Right ventricle myocardium inferior (tissue), 1 donor: ENCODE results near the gene DAPP1. TPM values are rescaled to one million over a fixed set of nuclear protein-coding genes. Genes with fewer than 3 reads are reported as not detected.

Experiments used
- ATAC-seq: fragments of 200-7000 bp; cut with Tn5 transposase; one replicate; pipeline ENCODE4 v1.9.1; 2020; ENCODE audit warnings: mild to moderate bottlenecking, moderate library complexity
- DNase-seq: peaks from one replicate; pipeline ENCODE4 v3.0.0; 2021; ENCODE audit errors: missing footprints
- intact Hi-C: fragments of 100-400 bp; cut with DNase I; formaldehyde crosslinking; loops from one replicate; pipeline ENCODE4 v1.11.0; 2022
- total RNA-seq: library from RNA; stranded (reverse); fragmentation: NEBNext Ultra II Directional; extraction: Animal tissue kit (Norgen Biotek cat#: 25700); gene quantifications from one replicate; pipeline ENCODE4 v1.2.1, GENCODE V29; 2021
- donor health status: DM: no; HTN: yes; CAD: no; lungs with severe emphysema.

DAPP1 gene
- total RNA-seq, 1 donor from 2014 or later, result 0.73 TPM

DNA sequence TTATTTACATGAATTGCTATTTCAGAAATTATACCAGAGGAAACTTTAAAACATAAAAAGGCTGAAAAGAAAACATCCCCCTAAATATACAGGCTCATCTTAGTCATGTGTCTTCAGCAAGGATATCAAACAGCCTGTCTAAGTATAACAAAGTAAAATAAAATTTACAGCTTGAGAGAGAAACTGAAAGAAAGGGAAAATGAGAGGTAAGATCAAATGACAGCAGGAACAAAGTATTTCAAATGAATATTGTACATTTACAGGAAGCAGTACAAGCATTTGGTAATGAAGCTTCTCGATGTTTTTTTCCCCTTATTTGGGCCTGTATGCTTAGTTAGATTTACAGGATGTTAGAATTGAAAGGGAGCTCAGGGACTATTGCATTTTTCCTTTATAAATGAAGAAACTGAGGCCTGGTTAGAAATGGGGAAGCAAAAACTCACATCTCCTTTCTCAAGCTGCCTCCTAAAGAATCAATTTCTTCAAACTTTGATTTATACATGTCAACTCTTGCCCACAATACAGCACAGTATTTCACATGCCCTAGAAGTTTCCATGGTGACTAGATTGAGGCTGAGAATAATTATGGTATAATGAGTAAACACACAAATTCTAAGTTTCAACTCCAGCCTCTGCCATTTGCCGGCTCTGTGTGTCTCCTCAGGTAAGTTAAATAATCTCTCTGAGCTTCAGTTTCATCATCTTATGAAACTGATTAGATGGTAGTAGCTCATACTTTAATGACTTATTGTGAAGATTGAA is 29.3 kb downstream of the DAPP1 start:
- intact Hi-C loops, result no loop called here
- DNase-seq (no peak), ATAC-seq (no peak)

DNA sequence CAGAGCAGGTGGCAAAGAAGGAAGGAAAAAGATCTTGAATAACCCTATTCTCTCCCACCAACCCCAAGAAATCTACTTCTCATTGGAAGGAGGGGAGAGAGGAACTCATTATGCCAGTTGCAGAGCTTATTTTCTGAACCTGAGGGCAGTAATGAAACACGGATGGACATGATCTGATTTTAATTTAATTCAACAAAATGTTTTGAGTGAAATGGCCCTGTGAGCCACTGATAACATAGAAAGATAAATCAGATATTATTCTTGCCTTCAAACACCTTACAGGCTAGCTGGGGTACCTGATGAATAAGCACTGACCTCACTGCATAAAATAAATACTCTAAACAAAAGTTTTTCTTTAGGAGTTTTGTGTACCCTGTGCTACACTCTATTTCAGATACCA is 30.3 kb downstream of the DAPP1 start:
- DNase-seq (no peak), ATAC-seq (no peak)
- intact Hi-C loops, result no loop called here

DNA sequence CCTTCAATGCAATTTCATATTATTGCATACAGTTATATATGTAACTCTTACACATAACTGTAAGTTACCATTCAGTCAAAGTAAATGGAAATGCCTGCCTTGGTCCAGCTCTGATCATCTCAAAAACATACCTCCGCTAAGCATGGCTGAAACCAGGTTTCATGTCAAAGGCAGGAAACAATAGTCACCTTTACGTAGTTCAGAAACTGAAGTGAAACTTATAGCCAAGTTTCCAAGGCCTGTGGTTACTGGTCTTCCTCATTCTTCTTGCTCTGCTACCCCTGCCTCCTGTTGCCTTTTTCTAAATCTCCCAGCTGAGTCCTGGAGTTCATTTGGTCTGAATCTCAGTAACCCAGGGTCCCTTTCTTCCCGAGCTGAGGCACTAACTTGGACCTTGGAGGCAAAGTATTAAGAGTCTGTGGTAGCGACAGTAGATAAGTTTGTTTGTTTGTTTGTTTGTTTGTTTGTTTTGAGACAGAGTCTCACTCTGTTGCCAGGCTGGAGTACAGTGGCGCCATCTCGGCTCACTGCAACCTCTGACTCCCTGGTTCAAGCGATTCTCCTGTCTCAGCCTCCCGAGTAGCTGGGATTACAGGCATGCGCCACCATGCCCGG is 30.8 kb downstream of the DAPP1 start:
- intact Hi-C loops, result no loop called here
- ATAC-seq, result no peak

DNA sequence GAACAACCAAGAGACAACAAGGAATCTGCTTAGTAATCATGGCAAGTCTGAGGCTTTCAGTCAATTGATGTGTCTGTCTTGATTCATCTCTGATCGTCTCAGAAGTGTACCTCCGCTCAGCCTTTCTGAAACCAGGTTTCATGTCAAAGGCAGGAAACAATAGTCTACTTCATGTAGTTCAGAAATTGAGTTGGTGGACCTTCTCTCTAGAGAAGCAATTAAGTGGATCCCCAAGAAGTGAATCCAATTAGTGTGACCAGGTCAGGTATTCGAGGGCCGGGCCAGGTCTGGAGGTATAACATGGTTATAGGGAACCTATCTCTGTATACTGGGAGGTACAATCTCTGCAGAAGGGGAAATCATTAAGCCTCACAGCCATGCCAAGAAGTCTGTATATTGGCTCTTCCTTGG is 32.0 kb downstream of the DAPP1 start:
- ATAC-seq (no peak), DNase-seq (no peak)
- intact Hi-C loops, result no loop called here

More for the DNA sequence above, 30.8 kb downstream of the DAPP1 start:
- no peak for DNase-seq

DNA sequence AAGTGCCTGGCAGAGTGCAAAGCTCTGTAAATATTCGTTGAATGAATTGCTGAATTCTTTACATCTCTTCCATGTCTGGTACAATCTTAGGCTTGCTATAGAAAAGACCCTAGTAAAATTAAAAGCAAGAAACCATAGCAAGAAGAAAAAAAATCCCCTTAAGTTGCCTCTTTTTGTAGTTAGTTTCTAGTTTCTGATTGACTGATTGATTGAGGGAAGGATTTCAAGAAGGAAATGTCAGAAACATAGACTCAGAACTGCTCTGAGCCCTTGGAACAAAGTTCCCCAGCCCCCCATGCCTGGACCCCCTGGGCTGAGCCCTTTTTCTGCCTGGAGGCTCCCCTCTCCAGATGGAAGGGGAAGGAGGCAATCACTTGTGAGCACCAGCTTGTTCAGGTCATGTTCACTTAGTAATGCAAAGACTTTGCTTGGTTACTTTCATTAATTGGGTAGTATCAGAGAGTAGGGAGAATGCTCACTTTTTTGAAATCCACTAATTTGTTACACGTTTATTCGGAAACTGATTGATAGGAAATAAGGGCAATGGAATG is 35.6 kb downstream of the DAPP1 start:
- DNase-seq, result no peak

DNA sequence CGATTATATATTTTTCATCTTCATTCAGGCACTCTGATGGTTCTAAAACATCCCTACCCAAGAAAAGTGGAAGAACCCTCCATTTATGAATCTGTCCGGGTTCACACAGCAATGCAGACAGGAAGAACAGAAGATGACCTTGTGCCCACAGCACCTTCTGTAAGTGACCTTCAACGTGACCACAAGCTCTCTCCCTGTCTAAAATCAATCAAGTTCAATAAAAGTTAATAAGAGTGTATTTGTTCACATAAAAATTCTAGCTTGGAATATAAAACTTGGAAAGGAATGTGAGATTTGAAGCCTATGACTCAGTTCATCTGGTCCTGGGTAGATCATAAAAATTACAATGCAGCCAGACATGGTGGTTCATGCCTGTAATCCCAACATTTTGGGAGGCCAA is 36.6 kb downstream of the DAPP1 start:
- intact Hi-C loops, result no loop called here
- ATAC-seq (no peak), DNase-seq (no peak)

More for the DNA sequence above, 35.6 kb downstream of the DAPP1 start:
- intact Hi-C loops, result no loop called here
- no peak for ATAC-seq

DNA sequence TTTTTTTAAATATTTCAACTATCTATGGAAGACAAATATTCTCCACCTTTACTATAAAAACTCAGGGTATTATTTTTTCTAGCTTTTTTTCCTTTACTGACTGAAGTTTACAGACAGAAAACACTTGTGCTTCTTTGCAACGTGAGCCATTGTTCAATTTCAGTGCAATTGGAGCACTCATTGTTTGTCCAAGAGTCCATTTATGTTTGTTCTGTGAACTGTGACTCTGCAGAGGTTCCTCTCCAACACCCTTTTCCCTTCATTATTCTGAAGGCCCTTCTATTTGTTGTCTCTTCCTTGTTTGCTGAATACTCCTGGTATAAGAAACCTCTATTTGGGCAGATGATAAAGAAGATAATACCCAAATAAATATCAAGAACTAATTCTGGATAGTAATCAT is 37.4 kb downstream of the DAPP1 start:
- intact Hi-C loops, result no loop called here
- no peak for ATAC-seq
- DNase-seq, result no peak

DNA sequence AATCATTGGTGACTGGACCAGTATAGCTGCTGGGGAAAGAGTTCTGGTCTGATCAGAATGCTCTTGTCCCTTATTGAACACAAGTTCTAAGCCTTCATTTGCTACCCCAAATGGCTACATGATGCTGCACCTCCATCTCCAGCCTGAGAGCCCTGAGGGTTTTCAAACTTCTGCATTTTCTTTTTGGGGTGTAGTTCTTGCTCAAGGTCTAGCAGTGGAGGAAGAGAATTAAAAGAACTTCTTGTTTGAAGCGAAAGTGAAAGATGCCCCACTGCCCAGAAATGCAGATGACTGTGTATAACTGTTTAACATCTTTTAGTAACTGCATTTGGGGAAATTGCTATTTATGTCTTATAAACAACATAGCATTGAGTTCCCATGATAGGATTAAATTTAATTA is 39.1 kb downstream of the DAPP1 start:
- intact Hi-C loops, result no loop called here
- ATAC-seq, result no peak

DNA sequence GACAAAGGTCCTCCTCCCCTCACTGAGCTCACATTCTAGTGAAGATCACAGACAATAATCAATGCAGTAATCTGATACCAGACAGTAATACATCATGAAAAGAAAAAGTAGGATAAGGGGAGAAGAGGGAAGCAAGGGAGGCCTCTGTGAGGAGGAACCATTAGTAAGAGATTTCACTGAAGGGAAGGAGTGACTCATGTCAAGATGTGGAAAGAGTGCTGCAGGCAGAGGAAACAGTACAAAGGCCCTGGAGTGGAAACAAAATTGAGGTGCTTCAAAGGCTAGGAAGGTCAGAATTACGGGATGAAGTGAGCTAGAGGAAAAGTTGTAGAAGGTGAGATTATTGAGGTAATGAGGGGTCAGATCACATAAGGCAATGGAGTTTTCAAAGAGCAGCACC is 39.5 kb downstream of the DAPP1 start:
- ATAC-seq (peak; percentile 72), DNase-seq (no peak)
- intact Hi-C loops, result no loop called here

More for the DNA sequence above, 39.1 kb downstream of the DAPP1 start:
- DNase-seq, result no peak

DNA sequence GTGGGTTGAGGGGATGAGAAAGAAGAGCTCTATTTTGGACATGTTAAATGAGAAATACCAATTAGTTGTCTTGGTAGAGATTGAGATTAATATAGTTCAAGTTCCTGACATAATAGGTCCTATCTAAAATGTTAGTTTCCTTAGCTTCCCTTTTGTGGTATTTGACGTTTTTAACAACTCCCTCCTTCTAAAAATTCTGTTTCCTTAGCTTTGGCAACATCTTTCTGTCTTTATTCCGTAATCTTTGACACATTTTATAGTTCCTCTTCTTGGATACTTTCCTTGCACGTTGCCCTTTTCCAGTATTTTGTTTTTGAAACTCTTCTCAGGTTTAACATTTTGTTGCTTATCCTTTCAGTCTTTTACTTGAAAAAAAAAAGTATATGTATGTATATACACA is 40.7 kb downstream of the DAPP1 start:
- intact Hi-C loops, result no loop called here
- ATAC-seq (no peak), DNase-seq (no peak)

DNA sequence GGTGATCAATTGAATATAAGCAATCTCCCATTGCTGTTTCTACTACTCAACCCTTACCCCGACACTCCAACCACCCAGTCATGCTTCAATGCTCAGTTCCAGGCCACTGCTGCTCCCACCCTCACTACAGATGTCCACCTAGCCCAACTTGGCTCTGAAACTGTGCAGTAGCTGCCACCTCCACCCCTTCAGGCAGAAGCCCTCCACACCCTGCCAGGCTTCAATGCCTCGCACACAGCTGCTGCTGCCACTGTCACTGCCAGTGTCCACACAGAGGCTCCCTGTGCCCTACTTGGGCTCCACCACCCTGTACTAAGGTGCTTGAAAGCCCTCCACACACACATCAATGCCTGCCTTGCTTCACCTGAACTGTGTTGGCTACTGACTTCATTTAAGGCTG is 43.0 kb downstream of the DAPP1 start:
- ATAC-seq, result no peak
- intact Hi-C loops, result no loop called here

DNA sequence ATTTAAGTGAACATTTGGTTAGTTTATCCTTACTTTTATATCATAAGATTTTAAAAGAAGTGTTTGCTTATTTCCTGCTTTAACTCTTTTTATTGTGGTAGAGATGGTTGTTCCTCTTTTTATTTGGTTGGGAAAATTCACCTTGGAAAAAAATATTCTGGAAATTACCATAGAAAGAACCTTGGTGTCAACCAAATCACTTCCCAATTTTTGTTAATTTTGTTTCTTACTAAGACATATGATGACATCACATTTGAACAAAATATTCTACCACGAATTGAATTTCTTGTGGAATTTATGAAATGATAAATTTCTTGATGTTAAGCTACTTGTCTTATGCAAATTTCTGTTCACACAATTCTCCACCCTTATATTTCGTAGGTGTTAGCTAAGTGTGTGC is 43.9 kb downstream of the DAPP1 start:
- ATAC-seq (no peak), DNase-seq (no peak)
- intact Hi-C loops, result no loop called here

More for the DNA sequence above, 43.0 kb downstream of the DAPP1 start:
- peak; percentile 54 for DNase-seq

DNA sequence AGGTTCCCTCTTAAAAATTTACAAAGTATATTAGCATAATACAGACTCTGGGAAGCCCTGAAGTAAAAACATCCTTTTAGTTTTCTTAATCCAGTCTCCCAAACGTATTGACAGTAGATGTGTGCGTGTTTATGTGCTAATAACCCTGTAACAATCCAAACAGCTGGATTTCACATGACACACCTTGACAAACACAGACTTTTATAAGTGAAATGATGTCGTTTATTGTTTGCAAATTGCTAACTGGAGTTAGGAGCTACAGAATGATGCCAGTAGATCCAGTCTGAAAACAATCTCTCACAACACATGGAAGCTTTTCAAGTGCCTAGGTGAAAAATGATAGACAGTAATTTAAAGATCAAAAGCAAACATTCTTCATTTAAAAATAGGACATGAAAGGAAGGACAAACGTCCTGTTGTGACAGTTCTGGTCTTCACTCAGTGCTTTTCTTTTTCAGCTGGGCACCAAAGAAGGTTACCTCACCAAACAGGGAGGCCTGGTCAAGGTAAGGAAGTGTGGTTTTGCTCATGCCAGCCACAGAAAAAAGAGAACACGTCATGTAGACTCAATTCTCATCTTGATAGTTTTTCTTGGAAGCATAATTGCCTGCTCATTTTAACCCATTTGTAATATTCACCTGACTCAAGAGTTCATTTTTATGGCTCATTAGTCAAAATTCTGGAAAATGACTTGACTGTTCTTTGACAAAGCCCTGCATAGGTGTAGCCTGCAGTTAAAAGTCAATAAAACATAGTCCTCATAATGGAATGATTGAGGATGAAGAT is 44.7 kb downstream of the DAPP1 start:
- ATAC-seq, result no peak
- no peak for DNase-seq
- intact Hi-C loops, result no loop called here

DNA sequence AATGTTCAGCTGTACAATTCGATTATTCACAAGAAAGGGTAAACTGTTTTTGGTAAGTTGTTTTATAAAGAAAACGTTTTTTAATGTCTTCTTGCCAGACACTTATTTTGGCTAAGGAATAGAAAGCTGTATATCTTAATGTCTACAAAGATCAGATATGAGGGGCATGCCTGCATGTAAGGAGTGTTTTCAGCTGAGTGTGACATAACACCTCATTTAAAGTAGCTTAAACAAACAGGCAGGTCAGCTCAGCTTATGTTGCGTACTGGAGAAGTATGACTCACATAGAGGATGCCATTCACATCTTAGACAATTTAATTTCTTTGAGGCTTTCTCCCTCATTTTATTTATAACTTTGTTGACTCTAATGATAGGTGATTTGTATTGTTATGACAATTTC is 47.2 kb downstream of the DAPP1 start:
- ATAC-seq (no peak), DNase-seq (no peak)
- intact Hi-C loops, result no loop called here

DNA sequence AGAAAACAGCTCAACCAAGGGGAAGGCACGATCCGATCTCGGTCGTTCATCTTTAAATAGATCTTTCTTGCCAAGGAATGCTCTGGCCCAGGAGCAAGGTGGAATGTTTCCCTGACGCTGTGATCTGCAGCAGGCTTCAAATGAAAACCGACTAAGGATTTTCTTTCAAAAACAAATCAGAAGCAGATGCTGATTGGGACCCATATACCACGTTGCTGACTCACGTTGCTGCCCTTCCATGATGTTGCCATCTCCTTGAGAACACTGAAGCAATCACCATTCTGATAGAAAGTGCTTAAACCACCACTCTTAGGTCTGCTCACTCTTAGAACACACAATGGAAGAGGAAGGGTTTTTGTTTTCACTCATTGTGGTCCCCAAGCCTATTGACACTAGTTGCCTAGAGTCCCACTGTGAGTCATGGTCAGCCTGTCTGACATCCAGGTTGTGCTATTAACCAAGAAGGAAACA is 51.5 kb downstream of the DAPP1 start:
- intact Hi-C loops, result no loop called here
- ATAC-seq, result peak; percentile 42
- DNase-seq, result peak; percentile 28

DNA sequence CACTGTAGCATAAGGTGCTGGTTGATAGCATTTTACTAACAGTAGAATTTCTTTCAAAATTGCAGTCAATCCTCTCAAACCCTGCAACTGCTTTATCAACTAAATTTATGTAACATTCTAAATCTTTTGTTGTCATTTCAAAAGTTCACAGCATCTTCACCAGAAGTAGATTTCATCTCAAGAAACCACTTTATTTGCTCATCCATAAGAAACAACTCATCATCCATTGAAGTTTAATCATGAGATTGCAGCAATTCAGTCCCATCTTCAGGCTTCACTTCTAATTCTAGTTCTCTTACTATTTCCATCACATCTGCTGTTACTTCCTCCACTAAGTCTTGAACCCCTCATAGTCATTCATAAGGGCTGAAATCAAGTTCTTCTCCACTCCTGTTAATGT is 55.9 kb downstream of the DAPP1 start:
- no peak for ATAC-seq
- intact Hi-C loops, result no loop called here
- no peak for DNase-seq

DNA sequence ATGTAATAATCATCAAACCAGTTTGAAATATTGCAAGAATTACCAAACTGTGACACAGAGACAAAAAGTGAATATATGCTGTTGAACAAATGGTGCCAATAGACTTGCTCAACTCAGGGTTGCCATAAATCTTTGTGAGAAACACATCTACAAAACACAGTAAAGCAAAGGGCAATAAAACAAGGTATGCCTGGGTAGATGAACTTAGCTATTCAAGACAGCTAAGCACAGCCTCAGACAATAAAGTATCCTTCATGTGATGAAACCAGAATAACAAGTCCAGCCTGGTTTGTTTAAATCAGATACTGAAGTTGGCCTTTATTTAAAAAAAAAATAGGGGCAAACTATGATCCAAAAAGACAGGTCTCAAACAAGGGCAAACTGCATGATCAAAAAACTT is 58.4 kb downstream of the DAPP1 start:
- intact Hi-C loops, result no loop called here
- DNase-seq (no peak), ATAC-seq (no peak)

DNA sequence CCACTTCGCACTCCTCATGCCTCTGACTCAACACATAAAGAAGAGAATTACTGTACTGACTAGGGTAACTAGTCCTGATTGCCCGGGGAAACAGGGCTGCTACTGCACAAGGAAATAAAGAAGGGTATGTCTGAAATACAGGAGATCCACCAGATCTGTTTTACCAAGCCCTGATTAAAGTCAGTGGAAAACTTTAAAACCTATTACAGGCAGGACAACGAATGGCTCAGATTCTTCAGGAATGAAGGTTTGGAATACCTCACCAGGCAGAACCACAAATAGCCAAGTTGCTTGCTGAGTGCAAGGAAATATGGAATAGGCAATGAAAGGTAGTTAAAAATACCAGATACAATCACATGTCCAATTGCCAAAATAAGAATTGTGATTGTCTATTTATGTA is 60.3 kb downstream of the DAPP1 start:
- no peak for ATAC-seq
- DNase-seq, result no peak
- intact Hi-C loops, result no loop called here

DNA sequence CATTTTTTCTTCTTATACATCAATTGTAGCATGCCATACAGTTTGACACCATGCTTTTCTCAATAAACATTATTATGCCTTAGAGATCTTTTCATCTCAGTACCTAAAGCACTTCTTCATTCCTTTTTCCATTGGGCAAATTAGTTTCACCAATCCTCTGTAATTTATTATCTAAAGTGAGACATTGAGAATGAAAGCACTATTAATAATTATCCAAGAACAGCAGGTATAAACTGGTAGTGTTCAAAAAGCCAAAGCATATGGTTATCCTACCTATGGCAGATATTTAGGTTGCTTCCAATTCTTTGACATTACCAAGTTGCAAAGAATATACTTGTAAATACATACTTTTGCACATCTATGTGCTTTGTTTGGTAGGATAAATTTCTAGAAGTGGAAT is 62.0 kb downstream of the DAPP1 start:
- no peak for ATAC-seq

DNA sequence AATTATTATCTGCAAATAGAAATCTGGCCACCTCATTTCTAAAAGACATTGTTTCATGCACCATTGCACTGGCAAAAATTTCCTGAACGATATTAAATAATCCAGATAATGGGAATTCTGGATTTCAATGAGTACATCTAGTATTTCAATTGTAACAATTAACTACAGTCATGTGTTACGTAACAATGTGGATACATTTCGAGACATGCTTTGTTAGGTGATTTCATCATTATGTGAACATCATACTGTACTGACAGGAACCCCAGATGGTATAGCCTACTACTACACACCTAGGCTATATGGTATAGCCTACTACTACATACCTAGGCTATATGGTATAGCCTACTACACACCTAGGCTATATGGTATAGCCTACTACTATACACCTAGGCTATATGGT is 62.8 kb downstream of the DAPP1 start:
- ATAC-seq, result no peak
- no peak for DNase-seq
- intact Hi-C loops, result no loop called here

More for the DNA sequence above, 62.0 kb downstream of the DAPP1 start:
- DNase-seq, result no peak
- intact Hi-C loops, result no loop called here
